HUDEP-2 (cell line): ENCODE data around the gene AMN1.

Experiments used
- DNase-seq, 76 experiments: peaks; one replicate each; lab custom pipeline; 2025; ENCODE audit not compliant: unreplicated experiment in 76 of 76; lab: John Stamatoyannopoulos, UW

The AMN1 gene

DNA sequence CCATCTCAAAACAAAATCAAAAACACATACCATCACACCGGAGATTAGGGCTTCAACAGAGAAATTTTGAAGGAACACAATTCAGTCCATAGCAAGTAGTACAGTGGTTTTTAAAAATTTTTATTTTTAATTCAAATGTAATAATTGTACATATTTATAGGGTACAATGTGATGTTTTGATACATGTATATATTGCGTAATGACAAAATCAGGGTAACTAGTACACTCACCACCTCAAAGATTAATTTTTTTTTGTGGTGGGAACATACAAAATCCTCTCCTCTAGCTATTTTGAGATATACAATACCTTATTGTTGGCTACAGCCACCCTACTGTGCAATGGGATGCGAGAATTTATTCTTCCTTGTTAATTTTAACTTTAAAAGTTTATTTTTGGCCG lies 95.4 kb downstream of the AMN1 start:
- no peak for DNase-seq

- no peak for DNase-seq
Observed at GRCh38 chr12:31631809-31632208, 97.0 kb downstream of the AMN1 start.

GRCh38 chr12:31631023-31631724 lies 97.6 kb downstream of the AMN1 start:
- DNase-seq: no peak

GRCh38 chr12:31629756-31630732 lies 98.8 kb downstream of the AMN1 start:
- no peak for DNase-seq

DNA sequence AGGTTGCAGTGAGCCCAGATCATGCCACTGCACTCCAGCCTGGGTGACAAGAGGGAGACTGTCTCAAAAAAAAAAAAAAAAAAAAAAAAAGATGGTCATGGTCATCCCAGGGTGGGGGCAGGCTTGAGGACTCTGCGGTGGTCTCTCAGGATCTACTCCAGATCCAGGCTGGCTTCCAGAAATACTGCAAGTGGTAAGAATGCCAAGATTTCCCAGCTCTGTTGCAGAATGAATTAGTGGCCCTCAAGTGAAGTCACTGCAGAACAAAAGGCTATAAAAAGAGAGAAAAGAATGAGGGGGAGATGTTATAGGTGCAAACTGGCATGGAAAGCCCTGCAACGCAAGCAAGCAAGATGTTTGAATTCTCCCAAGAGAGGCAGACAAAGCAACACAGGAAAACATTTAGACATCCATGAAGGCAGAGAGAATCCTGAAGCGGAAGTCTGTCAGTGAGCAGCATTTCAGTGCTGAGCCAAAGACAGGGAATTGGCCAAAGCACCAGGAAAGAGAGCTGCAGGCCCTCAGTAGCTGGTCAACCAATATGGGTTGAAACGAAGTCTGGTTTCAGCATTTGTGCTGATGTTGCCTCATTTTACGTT lies 101.3 kb downstream of the AMN1 start:
- no peak for DNase-seq

GRCh38 chr12:31626270-31626995 lies 102.4 kb downstream of the AMN1 start:
- DNase-seq: no peak

DNA sequence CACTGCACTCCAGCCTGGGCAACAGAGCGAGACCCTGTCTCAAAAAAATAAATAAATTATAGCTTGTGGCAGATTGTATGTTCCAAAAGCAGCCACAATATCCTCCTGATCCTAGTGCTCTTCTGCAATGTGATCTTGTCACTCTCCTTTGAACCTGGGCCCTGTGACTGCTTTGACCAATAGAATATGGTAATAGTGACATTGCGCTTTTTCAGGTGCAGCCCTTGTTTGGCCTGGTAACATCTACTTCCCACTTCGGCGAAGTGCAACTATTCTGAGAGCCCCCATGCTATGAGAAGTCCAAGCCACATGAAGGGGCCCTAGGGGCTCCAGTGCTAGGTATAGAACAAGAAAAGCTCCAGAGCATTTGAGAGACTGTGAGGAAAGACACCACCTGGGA lies 106.8 kb downstream of the AMN1 start:
- DNase-seq: no peak
